ENCODE measurements around the gene RNF212.

DNA sequence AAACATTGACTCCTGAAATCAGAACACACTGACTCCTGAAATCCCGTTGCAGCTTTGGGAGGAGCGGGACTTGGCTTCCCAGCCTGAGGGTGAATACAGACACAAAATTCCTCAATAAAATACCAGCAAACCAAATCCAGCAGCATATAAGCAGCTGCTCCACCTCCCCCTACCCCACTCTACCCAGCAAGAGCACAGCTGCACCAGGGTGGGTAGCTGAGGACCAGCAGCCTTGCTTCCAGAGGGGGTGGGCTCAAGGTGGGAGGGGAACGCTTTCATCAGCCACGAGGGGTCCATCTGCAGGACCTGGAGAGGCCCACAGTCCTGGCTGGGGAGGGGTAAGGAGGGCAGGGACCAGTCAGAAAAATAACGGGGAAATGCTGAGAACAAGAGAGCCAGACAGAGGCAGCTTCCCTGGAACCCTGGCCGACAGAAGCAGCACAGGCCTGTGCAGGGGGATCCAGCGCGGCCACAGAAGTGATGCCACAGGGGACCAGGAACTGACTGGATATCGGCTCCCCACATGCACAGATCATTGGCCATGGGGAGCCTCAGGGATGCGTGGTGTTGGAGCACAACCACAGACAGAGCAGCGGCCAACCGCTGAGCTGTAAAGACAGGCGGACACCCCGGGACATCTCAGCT lies 52.2 kb downstream of the RNF212 start:
- TF ChIP-seq JUND (IDR thresholded peaks at IDR 0.05; ENCODE audit: low read depth, low read length), result no peak
- no peak for TF ChIP-seq ATF7 (IDR thresholded peaks at IDR 0.05; ENCODE audit: low read depth)
- TF ChIP-seq POLR2AphosphoS5 (IDR thresholded peaks at IDR 0.05; ENCODE audit: low read length), result no peak

All from GM12878 (cell line).